HepG2 (cell line): Measurements from ENCODE around the gene PROCR. TPM values are rescaled to one million over a fixed set of nuclear protein-coding genes. Genes with fewer than 3 reads are reported as not detected.
"Not testable (repeated sequence)": the region's sequence is repeated elsewhere in the genome, so short reads cannot be mapped to it uniquely, and the experiment has no call there.

ENCODE experiments used
- ATAC-seq: fragments of 200-7000 bp; cut with Tn5 transposase; 3 replicates; pipeline ENCODE4 v1.9.1; 2020; ENCODE audit warnings: mild to moderate bottlenecking, moderate library complexity
- BruUV-seq: library from RNA; stranded (reverse); fragments of 400-500 nt; replicated peaks from 2 replicates; lab custom pipeline; 2021; lab: Mats Ljungman, UMichigan
- CTCF ChIA-PET: fragments of 300-600 bp; formaldehyde crosslinking; extraction: SDS; loops from one replicate; lab custom pipeline; 2021; ENCODE audit warnings: low total read pairs, inconsistent platforms, low intra/inter-chr PET ratio; lab: Yijun Ruan, JAX
- POLR2A ChIA-PET: fragments of 350-600 bp; sonication (Branson Sonifier 250); formaldehyde crosslinking; loops from one replicate; lab custom pipeline; 2020; ENCODE audit warnings: antibody characterized with exemption, inconsistent platforms; lab: Yijun Ruan, JAX
- DNase-seq: peaks from one replicate; pipeline ENCODE4 v3.0.0-alpha.2; 2015; ENCODE audit warnings: low spot score
- FAIRE-seq: peaks from 3 replicates; lab custom pipeline; 2011; peaks lifted over from hg19 to GRCh38; lab: Jason Lieb, UNC
- H2AFZ ChIP-seq: one replicate; pipeline ENCODE4 v1.6.1; 2011; ENCODE audit warnings: low read length, inconsistent platforms
- H3K27ac ChIP-seq: fragments of 300-600 bp; 3 replicates; pipeline ENCODE4 v1.8.0; 2011; ENCODE audit warnings: mixed run types, mild to moderate bottlenecking, mixed read lengths, low read length, inconsistent platforms; ENCODE audit not compliant: insufficient read depth; ENCODE audit errors: extremely low read length
- H3K27me3 ChIP-seq, 2 experiments: fragments of 200-600 bp in 1 of 2; 2 replicates in 1 of 2; 3 replicates in 1 of 2; pipeline versions ENCODE4 v1.6.0 to v1.8.0; 2011; ENCODE audit warnings: low read length in 2 of 2, mild to moderate bottlenecking in 2 of 2, moderate library complexity in 2 of 2, inconsistent platforms in 1 of 2; ENCODE audit not compliant: insufficient read depth in 2 of 2, control insufficient read depth in 1 of 2
- H3K36me3 ChIP-seq, 2 experiments: fragments of 200-600 bp in 1 of 2; replicated peaks in 1 of 2; 2 replicates in 1 of 2; 3 replicates in 1 of 2; pipeline versions ENCODE4 v1.5.1 to v1.8.0; 2011; ENCODE audit warnings: low read length in 2 of 2, inconsistent platforms in 1 of 2; ENCODE audit not compliant: insufficient read depth in 2 of 2, control insufficient read depth in 1 of 2
- H3K4me1 ChIP-seq: 2 replicates; pipeline ENCODE4 v1.5.1; 2012; ENCODE audit warnings: low read length, inconsistent platforms; ENCODE audit not compliant: insufficient read depth
- H3K4me2 ChIP-seq: 2 replicates; pipeline ENCODE4 v1.6.0; 2011; ENCODE audit warnings: low read depth, low read length, inconsistent platforms
- H3K4me3 ChIP-seq, 3 experiments: fragments of 200-600 bp in 1 of 3; sonication (generic), shearing (Covaris generic) in 1 of 3; replicated peaks in 1 of 3; 2 replicates each; pipeline ENCODE4 v1.5.1; 2011 to 2016; ENCODE audit warnings: low read length in 3 of 3, inconsistent platforms in 2 of 3, low read depth in 2 of 3, mild to moderate bottlenecking in 2 of 3, control low read depth in 1 of 3, mixed read lengths in 1 of 3; ENCODE audit not compliant: insufficient read depth in 1 of 3
- H3K79me2 ChIP-seq: one replicate; pipeline ENCODE4 v1.6.1; 2011; ENCODE audit warnings: low read length, inconsistent platforms; ENCODE audit not compliant: insufficient read depth
- H3K9ac ChIP-seq: 2 replicates; pipeline ENCODE4 v1.6.0; 2011; ENCODE audit warnings: mild to moderate bottlenecking, low read depth, low read length, inconsistent platforms; ENCODE audit not compliant: insufficient read depth
- H3K9me3 ChIP-seq: 2 replicates; pipeline ENCODE4 v1.5.1; 2012; ENCODE audit warnings: mild to moderate bottlenecking, low read length
- H4K20me1 ChIP-seq: 2 replicates; pipeline ENCODE4 v1.6.0; 2011; ENCODE audit warnings: inconsistent platforms, mild to moderate bottlenecking, low read length, moderate library complexity; ENCODE audit not compliant: insufficient read depth
- HNRNPK ChIP-seq: fragments of 200-400 bp; formaldehyde crosslinking; IDR thresholded peaks from 2 replicates; pipeline ENCODE4 v1.6.1; 2018; ENCODE audit warnings: low read length, low read depth, moderate library complexity, mild to moderate bottlenecking; ENCODE audit not compliant: poor library complexity, severe bottlenecking
- RFX3 ChIP-seq: IDR thresholded peaks from 2 replicates; pipeline ENCODE4 v1.6.1; 2016; ENCODE audit warnings: missing biosample characterization, missing genetic modification reagents
- ZMYM4 ChIP-seq: sonication (generic); formaldehyde crosslinking; IDR thresholded peaks from 2 replicates; pipeline ENCODE4 v1.8.1; 2023; ENCODE audit warnings: mild to moderate bottlenecking, missing genetic modification reagents
- WGBS: methylation state at CpG from one replicate; pipeline ENCODE4 v1.1.6; 2017; ENCODE audit warnings: low lambda C conversion rate; 5-methylcytosine and 5-hydroxymethylcytosine counted together
- in situ Hi-C: cut with HindIII; loops from 2 replicates; pipeline ENCODE4 v1.10.0; 2017; ENCODE audit warnings: low pct_unique_long_range_greater_than_20kb; ENCODE audit not compliant: extremely low pct_ligation_motif_present
- intact Hi-C: fragments of 100-400 bp; cut with micrococcal nuclease; formaldehyde crosslinking; loops from one replicate; pipeline ENCODE4 v1.10.0; 2022; ENCODE audit not compliant: unreplicated experiment
- polyA plus RNA-seq, 8 experiments: library from polyadenylated mRNA; depleted of rRNA in 3 of 8; stranded (reverse) in 7 of 8; unstranded in 1 of 8; fragments of >200 nt; fragmentation: Illumina TruSeq in 4 of 8; extraction: Trizol in 4 of 8; gene quantifications; 2 replicates each; pipeline versions ENCODE4 v1.2.1 to v1.2.3, GENCODE V29; 2011 to 2016; ENCODE audit warnings: low read depth in 4 of 8, missing spikeins in 1 of 8, mixed read lengths in 1 of 8; ENCODE audit not compliant: insufficient read depth in 1 of 8
- total RNA-seq, 5 experiments: library from RNA; depleted of rRNA; stranded (reverse); fragments of >200 nt; fragmentation: Illumina TruSeq; extraction: Trizol; gene quantifications; 2 replicates each; pipeline ENCODE4 v1.2.3, GENCODE V29; 2016; ENCODE audit warnings: low read depth in 1 of 5

The PROCR gene
- total and polyA plus RNA-seq, 2 of the 13 experiments (the other 11 are each of a cell fraction or from before 2014, with no cell fraction given), result 1.4 to 1.7 TPM

DNA sequence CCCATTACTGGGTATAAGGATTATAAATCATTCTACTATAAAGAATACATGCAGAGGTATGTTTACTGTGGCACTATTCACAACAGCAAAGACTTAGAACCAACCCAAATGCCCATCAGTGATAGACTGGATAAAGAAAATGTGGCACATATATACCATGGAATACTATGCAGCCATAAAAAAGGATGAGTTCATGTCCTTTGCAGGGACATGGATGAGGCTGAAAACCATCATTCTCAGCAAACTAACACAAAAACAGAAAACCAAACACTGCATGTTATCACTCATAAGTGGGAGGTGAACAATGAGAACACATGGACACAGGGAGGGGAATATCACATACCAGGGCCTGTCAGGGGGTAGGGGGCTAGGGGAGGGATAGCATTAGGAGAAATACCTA is 7.3 kb upstream of the PROCR start:
- not testable (repeated sequence) for H3K4me2 ChIP-seq

DNA sequence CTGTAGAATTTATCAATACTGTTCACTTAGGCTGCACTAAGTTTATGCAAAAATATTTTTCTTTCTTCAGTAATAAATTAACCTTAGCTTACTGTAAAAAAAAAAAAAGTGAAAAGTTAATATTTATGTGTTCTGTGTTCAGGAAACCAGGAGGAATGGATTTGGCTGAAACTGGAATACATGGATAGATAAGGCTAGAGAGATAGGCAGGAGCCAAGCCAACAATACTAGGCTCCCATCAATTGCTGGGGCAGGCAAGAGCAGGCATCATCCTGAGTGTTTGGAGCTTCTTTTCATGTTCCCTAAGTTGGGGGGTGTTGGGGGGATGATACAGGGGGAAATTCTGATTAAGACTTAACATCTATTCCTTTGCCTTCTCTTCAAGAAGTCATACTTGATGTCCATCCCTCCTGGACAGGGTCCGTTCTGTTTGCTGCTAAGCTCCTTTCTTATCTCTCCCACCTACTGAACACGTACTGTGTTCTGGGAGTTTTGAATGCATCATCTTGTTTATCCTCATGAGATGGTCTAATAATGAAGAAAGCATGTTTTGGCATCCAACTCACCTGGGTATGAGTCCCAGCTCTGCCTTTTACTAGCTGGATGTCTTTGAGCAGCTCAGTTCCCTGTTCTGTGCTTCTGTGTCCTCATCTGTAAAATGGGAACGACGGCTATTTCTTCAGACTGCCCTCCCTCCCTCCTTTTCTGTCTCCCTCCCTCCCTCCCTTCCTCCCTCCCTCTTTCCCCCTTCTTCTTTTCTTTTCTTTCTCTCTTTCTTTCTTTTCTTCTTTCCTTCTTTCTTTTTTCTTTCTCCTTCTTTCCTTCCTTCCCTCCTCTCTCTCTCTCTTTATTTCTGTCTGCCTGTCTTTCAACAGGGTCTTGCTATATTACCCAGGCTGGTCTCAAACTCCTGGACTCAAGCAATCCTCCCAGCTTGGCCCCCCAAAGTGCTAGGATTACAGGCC is 6.4 kb upstream of the PROCR start:
- ATAC-seq (no peak), FAIRE-seq (no peak), DNase-seq (no peak)
- Histone ChIP-seq H4K20me1 (no peaks in the 10 kb centered on the region), H3K9ac (no peak overlapping the region), H3K9me3 (no peaks in the 10 kb centered on the region), H3K4me3 (no peak overlapping the region), H3K79me2 (no peaks in the 10 kb centered on the region), H3K27ac (no peak overlapping the region), H2AFZ (no peak overlapping the region), H3K4me2 (no peak overlapping the region), H3K4me1 (peaks cover 31% of the 10 kb centered on the region), H3K27me3 (no peaks in the 10 kb centered on the region), H3K36me3 (no peaks in the 10 kb centered on the region)
- ChIA-PET CTCF (no interaction called here), POLR2A (interaction anchor here (1.6 to 2.4 kb wide), 2 partner anchors 10 to 19 kb away, joined by 5 to 11 read pairs; partner anchors contain the start of gene EDEM2)
- no TSS peak for BruUV-seq
- TF ChIP-seq HNRNPK (peak; percentile 75), ZMYM4 (CRISPR knock-in tag) (no peak)
- 61% methylated on average over 4 of the region's 4 CpGs for WGBS
- intact Hi-C loops, result no loop called here
- in situ Hi-C loops, result no loop called here

More for the DNA sequence above, 7.3 kb upstream of the PROCR start:
- H2AFZ ChIP-seq, intact Hi-C loops, H3K9me3 ChIP-seq, H3K4me3 ChIP-seq, H3K27me3 ChIP-seq, FAIRE-seq, DNase-seq, CTCF ChIA-PET, POLR2A ChIA-PET, H4K20me1 ChIP-seq, BruUV-seq, H3K27ac ChIP-seq, ATAC-seq, in situ Hi-C loops, H3K9ac ChIP-seq, H3K36me3 ChIP-seq, H3K79me2 ChIP-seq: not testable (repeated sequence)
- TF ChIP-seq RFX3 (CRISPR knock-in tag), result 0 out of 2 replicates have a peak, but pooled peaks have one; percentile 20
- peaks cover 31% of the 10 kb centered on the region for H3K4me1 ChIP-seq
